Neural cell (in vitro differentiated cells): ENCODE measurements around the gene TGFBRAP1. TPM values are rescaled to one million over a fixed set of nuclear protein-coding genes. Genes with fewer than 3 reads are reported as not detected.

Experiments used
- H2AFZ ChIP-seq: fragments of 200-600, 300-800 bp; sonication (generic), shearing (Covaris generic); 2 replicates; pipeline ENCODE4 v1.6.0; 2014; ENCODE audit warnings: low read depth, mild to moderate bottlenecking, antibody characterized with exemption, low read length, moderate library complexity
- H3F3A ChIP-seq: fragments of 200-600 bp; shearing (Covaris generic); 2 replicates; pipeline ENCODE4 v1.6.1; 2016; ENCODE audit warnings: mild to moderate bottlenecking, moderate library complexity, mixed read lengths, antibody characterized with exemption, low read length; ENCODE audit not compliant: insufficient read depth, poor library complexity, severe bottlenecking
- H3K27ac ChIP-seq: fragments of 200-600, 300-800 bp; sonication (generic), shearing (Covaris generic); 2 replicates; pipeline ENCODE4 v1.5.1; 2014; ENCODE audit warnings: mild to moderate bottlenecking, low read length, moderate library complexity
- H3K27me3 ChIP-seq: fragments of 300-800, 200-600 bp; sonication (generic), shearing (Covaris generic); 2 replicates; pipeline ENCODE4 v1.6.0; 2014; ENCODE audit warnings: mild to moderate bottlenecking, low read depth, low read length, moderate library complexity; ENCODE audit not compliant: insufficient read depth
- H3K36me3 ChIP-seq: fragments of 300-800, 200-600 bp; sonication (generic), shearing (Covaris generic); 2 replicates; pipeline ENCODE4 v1.5.1; 2014; ENCODE audit warnings: mild to moderate bottlenecking, antibody characterized with exemption, low read length, moderate library complexity; ENCODE audit not compliant: insufficient read depth
- H3K4me2 ChIP-seq: fragments of 300-800, 200-600 bp; sonication (generic), shearing (Covaris generic); 2 replicates; pipeline ENCODE4 v1.6.0; 2014; ENCODE audit warnings: mild to moderate bottlenecking, low read length
- H3K4me3 ChIP-seq: fragments of 300-800, 200-600 bp; sonication (generic), shearing (Covaris generic); 2 replicates; pipeline ENCODE4 v1.5.1; 2014; ENCODE audit warnings: mild to moderate bottlenecking, low read length, moderate library complexity
- H3K79me2 ChIP-seq: fragments of 200-600 bp; shearing (Covaris generic); replicated peaks from 2 replicates; pipeline ENCODE4 v1.6.0; 2014; ENCODE audit warnings: mild to moderate bottlenecking, low read length, moderate library complexity; ENCODE audit not compliant: insufficient read depth
- H3K9ac ChIP-seq: fragments of 300-800, 200-600 bp; sonication (generic), shearing (Covaris generic); 2 replicates; pipeline ENCODE4 v1.6.1; 2016; ENCODE audit warnings: mild to moderate bottlenecking, low read length, mixed read lengths
- H3K9me2 ChIP-seq: fragments of 200-600 bp; shearing (Covaris generic); 2 replicates; pipeline ENCODE4 v1.6.1; 2016; ENCODE audit warnings: mild to moderate bottlenecking, low read length, mixed read lengths; ENCODE audit not compliant: insufficient read depth
- H3K9me3 ChIP-seq: fragments of 200-600, 300-800 bp; sonication (generic), shearing (Covaris generic); 2 replicates; pipeline ENCODE4 v1.6.1; 2016; ENCODE audit warnings: mild to moderate bottlenecking, mixed run types, low read length, moderate library complexity, mixed read lengths
- H4K20me1 ChIP-seq: fragments of 200-600 bp; shearing (Covaris generic); 2 replicates; pipeline ENCODE4 v1.6.1; 2016; ENCODE audit warnings: mild to moderate bottlenecking, mixed run types; ENCODE audit not compliant: insufficient read depth
- EP300 ChIP-seq: fragments of 450-650 bp; conservative IDR thresholded peaks from 2 replicates; pipeline ENCODE4 v1.6.1; 2014; ENCODE audit warnings: antibody characterized with exemption, mild to moderate bottlenecking, moderate library complexity; ENCODE audit not compliant: poor library complexity, severe bottlenecking
- EZH2 ChIP-seq: fragments of 200-600, 300-800 bp; shearing (Covaris generic), sonication (generic); IDR thresholded peaks from 2 replicates; pipeline ENCODE4 v1.6.1; 2014; ENCODE audit warnings: antibody characterized with exemption, low read length, borderline replicate concordance, mild to moderate bottlenecking; ENCODE audit not compliant: insufficient read depth, poor library complexity, severe bottlenecking
- MXI1 ChIP-seq: fragments of 450-650 bp; conservative IDR thresholded peaks from 2 replicates; pipeline ENCODE4 v1.6.1; 2014; ENCODE audit warnings: antibody characterized with exemption, mild to moderate bottlenecking; ENCODE audit not compliant: poor library complexity, severe bottlenecking
- POLR2AphosphoS5 ChIP-seq: IDR thresholded peaks from 2 replicates; pipeline ENCODE4 v1.6.1; 2012
- RAD21 ChIP-seq: fragments of 450-650 bp; conservative IDR thresholded peaks from 2 replicates; pipeline ENCODE4 v1.6.1; 2014; ENCODE audit warnings: antibody characterized with exemption, mild to moderate bottlenecking, moderate library complexity
- SMC3 ChIP-seq: fragments of 450-650 bp; conservative IDR thresholded peaks from 2 replicates; pipeline ENCODE4 v1.6.1; 2014; ENCODE audit warnings: antibody characterized with exemption, mild to moderate bottlenecking, moderate library complexity; ENCODE audit not compliant: poor library complexity
- TAF1 ChIP-seq: IDR thresholded peaks from 2 replicates; pipeline ENCODE4 v1.6.1; 2012; ENCODE audit warnings: low read depth
- polyA minus RNA-seq: library from RNA; depleted of rRNA, polyadenylated mRNA; stranded (reverse); fragments of >200 nt; gene quantifications from 2 replicates; pipeline ENCODE4 v1.2.3, GENCODE V29; 2014
- polyA plus RNA-seq: library from polyadenylated mRNA; depleted of rRNA; stranded (reverse); fragments of >200 nt; gene quantifications from 2 replicates; pipeline ENCODE4 v1.2.3, GENCODE V29; 2014
- TF ChIP-seq, protein P1 (sequence below): IDR thresholded peaks from 2 replicates; pipeline ENCODE4 v1.6.1; 2012; ENCODE audit warnings: borderline replicate concordance
- TF ChIP-seq, protein P2 (sequence below): fragments of 450-650 bp; IDR thresholded peaks from 2 replicates; pipeline ENCODE4 v1.5.1; 2014; ENCODE audit warnings: antibody characterized with exemption, mild to moderate bottlenecking, moderate library complexity; ENCODE audit not compliant: poor library complexity, severe bottlenecking

Gene TGFBRAP1, protein sequence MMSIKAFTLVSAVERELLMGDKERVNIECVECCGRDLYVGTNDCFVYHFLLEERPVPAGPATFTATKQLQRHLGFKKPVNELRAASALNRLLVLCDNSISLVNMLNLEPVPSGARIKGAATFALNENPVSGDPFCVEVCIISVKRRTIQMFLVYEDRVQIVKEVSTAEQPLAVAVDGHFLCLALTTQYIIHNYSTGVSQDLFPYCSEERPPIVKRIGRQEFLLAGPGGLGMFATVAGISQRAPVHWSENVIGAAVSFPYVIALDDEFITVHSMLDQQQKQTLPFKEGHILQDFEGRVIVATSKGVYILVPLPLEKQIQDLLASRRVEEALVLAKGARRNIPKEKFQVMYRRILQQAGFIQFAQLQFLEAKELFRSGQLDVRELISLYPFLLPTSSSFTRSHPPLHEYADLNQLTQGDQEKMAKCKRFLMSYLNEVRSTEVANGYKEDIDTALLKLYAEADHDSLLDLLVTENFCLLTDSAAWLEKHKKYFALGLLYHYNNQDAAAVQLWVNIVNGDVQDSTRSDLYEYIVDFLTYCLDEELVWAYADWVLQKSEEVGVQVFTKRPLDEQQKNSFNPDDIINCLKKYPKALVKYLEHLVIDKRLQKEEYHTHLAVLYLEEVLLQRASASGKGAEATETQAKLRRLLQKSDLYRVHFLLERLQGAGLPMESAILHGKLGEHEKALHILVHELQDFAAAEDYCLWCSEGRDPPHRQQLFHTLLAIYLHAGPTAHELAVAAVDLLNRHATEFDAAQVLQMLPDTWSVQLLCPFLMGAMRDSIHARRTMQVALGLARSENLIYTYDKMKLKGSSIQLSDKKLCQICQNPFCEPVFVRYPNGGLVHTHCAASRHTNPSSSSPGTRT
- polyA plus RNA-seq = 13.9 and 15.2 TPM in 2 replicates
- polyA minus RNA-seq = 29.2 and 32.6 TPM in 2 replicates

DNA sequence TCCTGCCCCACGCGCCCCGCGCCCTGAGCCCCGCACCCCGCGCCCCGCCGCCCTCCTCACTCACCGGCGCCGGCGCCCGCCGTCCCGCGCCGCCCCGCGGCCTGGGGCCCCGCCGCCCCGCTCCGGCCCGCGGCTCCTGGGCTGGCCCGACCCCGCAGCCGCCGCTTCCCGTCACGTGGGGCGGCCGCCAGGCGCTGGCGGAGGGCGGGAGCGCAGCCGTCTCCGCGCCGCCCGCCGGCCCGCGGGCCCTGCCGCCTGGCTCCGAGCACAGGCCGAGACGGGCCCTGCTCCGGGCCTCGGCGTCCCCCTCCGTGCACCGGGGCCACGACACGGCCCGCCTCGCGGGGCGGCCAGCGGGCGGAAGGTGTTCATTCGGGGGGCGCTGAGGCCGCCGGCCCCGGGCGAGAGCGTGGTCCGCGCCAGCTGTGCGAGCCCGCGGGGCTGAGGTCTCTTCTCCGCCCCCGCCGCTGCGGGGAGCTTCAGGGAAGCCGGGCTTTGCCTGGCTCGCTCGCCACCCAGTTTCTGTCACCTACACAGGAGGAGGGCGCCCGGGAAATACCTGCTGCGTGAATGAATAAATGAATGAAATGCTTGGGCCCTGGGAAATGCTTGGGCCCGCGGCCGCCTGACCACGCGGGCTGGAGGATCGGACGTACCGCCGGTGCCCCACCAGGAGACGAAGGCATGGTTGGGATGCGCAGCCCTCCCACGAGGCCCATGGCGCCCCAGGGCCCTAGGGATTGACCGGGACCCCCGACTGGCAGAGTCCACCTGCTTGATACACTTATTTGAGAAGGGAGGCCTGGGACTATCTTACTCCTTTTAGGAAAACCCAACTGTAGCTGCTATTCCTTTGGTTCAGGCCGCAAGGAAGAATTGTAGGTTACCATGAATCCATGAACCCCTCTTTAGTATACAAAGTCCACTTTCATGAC lies at the start of gene TGFBRAP1:
TSS of gene TGFBRAP1 (minus strand) at position 175 of the 935 bp plus-strand sequence. CDS start 21,434 bp downstream, outside the sequence.
- Histone ChIP-seq H3K27ac (peak within 1 kb of the TSS; percentile 50), H3K9ac (peak within 1 kb of the TSS; percentile 81), H3K9me2 (no peaks in the 10 kb centered on the region), H3K9me3 (no peaks in the 10 kb centered on the region), H3K27me3 (no peaks in the 10 kb centered on the region), H4K20me1 (no peaks in the 10 kb centered on the region), H2AFZ (peak within 1 kb of the TSS; percentile 80), H3F3A (no peaks in the 10 kb centered on the region), H3K4me3 (peak within 1 kb of the TSS; percentile 77), H3K4me2 (peak within 1 kb of the TSS; percentile 77), H3K36me3 (no peaks in the 10 kb centered on the region), H3K79me2 (peaks cover 18% of the 10 kb centered on the region)
- TF ChIP-seq EP300 (peak; percentile 47), TAF1 (no peak), SMC3 (no peak), EZH2 (no peak), MXI1 (peak; percentile 45), POLR2AphosphoS5 (no peak), RAD21 (no peak)
- TF ChIP-seq, protein P1, sequence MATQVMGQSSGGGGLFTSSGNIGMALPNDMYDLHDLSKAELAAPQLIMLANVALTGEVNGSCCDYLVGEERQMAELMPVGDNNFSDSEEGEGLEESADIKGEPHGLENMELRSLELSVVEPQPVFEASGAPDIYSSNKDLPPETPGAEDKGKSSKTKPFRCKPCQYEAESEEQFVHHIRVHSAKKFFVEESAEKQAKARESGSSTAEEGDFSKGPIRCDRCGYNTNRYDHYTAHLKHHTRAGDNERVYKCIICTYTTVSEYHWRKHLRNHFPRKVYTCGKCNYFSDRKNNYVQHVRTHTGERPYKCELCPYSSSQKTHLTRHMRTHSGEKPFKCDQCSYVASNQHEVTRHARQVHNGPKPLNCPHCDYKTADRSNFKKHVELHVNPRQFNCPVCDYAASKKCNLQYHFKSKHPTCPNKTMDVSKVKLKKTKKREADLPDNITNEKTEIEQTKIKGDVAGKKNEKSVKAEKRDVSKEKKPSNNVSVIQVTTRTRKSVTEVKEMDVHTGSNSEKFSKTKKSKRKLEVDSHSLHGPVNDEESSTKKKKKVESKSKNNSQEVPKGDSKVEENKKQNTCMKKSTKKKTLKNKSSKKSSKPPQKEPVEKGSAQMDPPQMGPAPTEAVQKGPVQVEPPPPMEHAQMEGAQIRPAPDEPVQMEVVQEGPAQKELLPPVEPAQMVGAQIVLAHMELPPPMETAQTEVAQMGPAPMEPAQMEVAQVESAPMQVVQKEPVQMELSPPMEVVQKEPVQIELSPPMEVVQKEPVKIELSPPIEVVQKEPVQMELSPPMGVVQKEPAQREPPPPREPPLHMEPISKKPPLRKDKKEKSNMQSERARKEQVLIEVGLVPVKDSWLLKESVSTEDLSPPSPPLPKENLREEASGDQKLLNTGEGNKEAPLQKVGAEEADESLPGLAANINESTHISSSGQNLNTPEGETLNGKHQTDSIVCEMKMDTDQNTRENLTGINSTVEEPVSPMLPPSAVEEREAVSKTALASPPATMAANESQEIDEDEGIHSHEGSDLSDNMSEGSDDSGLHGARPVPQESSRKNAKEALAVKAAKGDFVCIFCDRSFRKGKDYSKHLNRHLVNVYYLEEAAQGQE = no peak
- TF ChIP-seq, protein P2, sequence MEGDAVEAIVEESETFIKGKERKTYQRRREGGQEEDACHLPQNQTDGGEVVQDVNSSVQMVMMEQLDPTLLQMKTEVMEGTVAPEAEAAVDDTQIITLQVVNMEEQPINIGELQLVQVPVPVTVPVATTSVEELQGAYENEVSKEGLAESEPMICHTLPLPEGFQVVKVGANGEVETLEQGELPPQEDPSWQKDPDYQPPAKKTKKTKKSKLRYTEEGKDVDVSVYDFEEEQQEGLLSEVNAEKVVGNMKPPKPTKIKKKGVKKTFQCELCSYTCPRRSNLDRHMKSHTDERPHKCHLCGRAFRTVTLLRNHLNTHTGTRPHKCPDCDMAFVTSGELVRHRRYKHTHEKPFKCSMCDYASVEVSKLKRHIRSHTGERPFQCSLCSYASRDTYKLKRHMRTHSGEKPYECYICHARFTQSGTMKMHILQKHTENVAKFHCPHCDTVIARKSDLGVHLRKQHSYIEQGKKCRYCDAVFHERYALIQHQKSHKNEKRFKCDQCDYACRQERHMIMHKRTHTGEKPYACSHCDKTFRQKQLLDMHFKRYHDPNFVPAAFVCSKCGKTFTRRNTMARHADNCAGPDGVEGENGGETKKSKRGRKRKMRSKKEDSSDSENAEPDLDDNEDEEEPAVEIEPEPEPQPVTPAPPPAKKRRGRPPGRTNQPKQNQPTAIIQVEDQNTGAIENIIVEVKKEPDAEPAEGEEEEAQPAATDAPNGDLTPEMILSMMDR = peak; percentile 48
